CD4-positive, alpha-beta T cell treated with Interleukin-17A for 4 hours (primary cell): ENCODE measurements around the gene TDRD7.

Experiments used
- DNase-seq: peaks from one replicate; pipeline ENCODE4 v3.0.0-alpha.2; 2020; ENCODE audit warnings: mixed read lengths

Gene TDRD7

DNA sequence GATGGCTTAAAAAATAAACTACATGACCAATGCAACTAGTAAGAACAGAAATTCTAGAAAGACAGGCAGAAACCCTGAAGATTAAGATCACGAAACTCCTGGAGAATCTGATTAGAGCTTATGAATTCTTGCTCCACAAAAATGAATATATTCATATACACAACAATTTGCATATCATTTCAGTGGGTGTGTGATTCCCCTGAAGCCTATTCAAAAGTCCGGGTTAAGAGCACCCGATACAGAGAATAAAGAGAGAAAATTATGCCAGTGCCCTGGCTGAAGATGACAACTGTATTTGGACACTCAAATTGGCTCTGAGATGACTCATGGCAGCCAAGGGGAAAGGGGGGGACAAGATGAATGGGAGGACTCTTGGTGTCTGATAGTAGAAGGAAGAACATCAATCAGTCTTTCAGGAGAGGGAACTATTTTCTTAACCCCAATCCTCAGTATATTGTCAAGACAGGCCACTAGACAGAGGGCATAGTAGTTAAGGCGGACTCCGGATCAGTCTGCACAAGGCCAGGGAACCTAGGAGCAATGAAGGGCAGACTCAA, 95.6 kb downstream of the TDRD7 start:
- no peak for DNase-seq

DNA sequence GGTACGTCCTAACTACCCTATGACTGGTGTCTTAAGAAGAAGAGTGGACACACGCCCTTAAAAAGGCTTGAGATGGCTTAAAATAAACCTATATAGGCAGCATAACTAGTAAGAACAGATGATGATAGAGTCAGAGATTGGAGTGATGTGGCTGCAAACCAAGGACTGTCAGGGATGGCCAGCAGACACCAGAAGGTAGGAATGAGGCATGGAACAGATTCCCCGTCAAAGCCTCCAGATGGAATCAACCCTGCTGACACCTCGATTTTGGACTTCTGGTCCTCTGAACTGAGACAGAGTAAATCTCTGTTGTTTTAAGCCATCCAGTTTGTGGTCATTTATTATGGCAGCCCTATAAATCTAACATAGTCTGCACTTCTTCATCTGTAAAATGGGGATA, 97.0 kb downstream of the TDRD7 start:
- DNase-seq = no peak

DNA sequence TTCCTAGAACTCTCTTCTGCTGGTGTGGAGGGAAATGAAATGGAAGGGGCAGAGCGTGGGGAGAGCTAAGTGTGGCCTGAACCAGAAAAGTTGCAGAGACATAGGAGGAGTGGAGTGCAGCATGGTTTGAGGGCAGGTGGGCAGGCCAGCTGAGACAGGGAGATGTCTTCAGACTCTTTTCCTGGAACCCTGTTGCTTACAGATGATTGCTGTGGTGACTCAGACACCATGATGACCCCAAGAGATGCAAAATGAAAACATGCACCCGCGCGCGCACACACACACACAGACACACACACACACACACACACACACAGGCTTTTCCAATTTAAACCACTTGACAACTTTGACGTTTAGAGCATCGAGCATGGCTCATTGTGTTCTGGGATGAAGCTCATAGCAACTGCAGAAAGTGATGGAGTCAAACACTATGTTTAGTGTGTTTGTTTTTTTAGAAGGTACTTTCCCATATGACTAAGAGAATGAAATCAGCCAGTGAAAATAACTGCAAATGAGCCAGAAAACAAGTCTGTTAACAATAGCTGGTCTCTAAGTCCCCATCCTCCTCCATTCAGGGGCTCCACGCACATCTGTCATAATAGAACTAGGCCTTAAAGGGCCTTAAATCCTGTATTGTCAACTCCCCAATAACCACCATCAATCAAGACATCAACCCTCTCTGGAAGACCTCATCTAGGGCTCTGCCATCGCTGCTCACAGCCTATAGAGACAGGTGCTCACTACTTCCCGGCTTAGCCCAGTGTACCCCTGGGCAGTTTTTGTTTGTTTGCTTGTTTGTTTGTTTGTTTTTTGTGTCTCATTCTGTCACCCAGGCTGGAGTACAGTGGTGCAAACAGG, 99.1 kb downstream of the TDRD7 start:
- DNase-seq = no peak

DNA sequence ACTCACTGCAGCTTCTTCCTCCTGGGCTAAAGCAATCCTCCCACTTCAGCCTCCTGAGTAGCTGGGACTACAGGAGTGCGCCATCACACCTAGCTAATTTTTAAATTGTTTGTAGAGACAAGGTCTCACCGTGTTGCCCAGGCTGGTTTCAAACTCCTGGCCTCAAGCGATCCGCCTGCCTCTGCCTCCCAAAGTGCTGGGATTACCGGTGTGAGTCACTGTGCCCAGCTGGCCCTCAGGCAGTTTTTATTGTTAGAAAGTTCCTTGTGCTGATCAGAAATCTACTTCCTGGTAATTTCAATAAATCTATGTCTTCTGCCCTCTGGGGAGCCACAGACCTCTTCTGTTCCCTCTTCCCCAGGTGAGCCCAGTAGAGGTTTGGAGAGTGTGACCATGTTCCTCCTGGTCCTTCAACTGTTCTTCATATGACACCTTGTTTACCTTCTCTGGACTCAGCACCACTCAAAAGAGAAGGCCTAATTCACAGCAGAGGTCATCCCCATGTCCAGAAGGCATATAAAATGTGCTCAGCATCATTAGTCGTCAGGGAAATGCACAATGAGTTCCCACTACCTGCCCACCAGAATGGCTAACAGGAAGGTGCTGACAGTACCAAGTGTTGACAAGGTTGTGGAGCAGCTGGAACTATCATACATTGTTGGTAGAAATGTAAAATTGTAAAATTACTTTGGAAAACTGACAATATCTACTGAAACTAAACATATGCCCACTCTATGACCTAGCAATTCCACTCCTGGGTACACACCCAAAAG, 99.9 kb downstream of the TDRD7 start:
- DNase-seq = no peak

DNA sequence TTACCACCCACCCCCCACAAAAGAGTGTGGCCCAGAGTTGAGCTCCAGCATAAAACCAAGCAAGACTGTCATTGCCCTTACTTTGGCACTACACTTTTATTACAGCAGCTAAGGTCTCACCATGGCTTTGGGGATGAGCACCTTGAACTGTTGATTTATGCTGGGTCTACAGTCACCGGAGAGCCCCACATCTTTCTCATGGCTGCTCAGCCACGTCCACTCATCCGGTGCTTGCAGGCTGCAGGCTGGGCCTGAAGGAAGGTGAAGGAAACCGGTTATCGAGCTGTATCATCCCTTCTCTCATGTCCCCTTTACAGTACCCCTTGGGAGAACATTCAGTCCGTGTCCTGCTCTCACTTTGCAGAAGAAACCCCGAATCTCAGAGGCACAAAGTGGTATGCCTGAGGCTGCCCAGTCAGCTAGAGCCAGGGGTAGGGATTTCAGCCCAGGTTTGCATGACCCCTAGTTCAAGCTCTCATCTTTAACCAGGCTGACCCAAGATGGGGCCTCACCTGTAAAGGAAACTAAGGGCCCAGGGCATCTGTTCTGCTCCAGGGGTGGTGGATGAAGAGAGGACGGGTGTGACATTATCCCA, 101.2 kb downstream of the TDRD7 start:
- DNase-seq = no peak

DNA sequence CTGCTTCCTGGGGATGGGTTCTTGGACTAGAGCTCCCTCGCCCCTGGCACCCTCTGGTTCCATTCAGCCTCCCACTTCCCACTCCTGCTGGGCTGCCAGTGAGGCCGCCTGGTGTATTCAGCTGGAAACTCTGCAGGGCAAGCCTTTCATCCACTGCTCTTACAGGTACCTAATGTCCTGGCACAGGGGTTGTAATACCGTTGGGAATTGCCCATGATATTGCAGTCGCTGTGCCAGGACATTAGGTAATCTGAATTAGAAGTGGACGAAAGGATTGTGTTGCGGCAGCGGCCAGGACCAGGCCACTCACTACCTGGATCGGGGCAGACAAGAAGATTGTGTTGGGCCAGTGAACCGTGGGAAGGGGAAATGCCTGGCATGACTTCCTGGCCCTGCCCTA, 102.6 kb downstream of the TDRD7 start:
- no peak for DNase-seq

DNA sequence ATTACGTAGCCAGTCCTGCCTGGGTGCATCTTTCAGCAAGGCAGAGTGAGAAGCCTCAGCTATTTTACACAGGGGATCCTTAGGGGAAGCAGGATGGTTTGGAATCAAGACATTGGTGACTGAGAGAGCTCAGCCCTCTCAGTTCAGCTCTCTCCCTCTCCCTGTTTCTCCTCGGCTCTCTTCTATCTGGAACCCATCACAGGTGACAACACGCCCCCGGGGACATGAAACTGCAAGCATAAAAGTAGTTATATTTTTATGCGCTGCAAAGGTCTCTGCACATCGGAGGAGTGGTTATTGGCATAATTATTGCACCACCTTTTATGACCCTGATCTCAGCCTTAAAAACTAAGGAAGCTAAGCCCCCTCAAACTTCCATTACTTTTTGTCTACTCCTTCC, 103.8 kb downstream of the TDRD7 start:
- no peak for DNase-seq

DNA sequence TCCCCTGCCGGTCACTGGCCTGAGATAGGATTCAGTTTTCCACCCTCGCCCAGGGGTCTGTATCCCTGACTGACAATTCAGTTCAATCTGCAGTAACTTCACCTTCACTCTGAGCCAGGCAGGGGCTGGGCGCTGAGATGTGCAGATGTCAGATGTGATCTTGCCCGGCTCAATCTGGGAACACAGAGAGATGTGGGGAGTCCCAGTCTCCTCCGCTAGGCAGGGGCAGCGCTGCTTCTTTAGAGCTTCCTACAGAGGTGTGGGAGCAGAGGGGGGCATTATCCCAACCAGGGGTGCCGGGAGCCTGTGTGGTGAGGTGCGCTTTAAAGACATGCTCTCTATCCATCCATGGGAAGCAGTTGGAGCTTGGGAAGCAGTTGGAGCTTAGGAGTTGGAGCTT, 104.2 kb downstream of the TDRD7 start:
- no peak for DNase-seq

DNA sequence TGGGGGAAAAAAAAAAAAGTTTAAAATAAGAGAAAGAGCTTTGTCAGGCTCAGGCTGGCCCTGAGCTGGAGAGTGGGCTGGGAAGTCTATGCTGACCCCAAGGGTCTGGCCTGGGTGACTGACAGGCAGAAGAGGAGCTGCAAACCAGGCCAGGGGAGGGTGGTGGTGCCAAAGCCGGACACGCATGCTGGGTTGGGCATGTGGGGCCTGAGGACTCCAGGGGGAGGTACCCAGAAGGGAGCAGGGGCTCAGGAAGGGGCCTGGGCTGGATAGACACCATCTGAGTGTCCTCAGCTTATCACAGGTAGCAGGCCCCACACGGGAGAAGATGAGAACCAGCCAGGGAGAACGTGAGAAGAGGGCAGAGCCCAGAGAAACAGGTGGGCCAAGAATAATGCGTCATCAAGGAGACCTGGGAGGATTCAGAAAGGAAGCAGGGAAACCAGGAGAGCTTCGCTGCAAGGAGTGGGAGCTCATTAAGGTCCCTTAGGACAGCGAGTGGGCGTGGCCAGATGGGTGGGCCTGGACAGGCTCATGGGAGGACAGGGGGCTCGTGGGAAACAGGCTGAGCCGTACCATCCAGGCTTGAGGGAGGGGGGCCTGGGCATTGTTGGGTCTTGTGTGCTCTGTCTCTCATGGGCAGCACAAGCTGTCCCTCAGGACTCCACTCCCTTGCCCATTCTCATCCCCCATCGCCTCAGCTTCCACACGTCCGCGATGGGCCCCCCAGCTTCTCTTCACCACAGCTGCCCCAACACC, 105.6 kb downstream of the TDRD7 start:
- DNase-seq = no peak

DNA sequence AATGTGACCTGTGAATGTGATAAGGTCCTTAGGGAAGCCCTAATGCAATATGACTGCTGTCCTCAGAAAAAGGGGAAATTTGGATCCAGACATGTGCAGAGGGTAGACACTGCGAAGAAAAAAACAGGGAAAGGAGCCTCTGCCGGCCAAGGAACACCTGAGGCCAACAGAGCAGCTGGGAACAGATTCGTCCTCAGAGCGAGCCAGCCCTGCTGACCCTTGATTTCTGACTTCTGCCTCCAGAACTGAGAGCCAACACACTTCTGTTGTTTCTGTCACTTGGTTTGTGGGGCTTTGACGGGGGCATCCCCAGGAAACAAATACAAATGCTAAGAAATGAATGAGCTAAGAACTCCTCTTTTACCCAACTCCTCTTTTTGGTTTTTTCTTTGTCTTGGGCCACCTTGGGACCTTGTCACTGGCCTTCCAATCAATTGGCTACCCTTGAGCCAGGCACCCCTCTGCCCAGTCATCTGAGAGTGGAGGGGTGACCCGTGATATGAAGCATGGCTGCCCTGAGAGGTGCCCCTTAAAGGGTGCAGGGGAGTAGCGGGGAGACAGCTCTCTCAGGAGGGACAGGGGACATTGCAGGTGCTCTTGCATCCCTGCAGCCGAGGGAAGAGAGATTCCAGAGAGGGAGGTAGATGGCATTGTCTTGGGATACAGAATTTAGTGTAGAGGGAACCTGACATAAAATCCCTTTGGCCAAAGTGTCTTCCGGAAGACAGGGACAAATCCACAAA, 106.4 kb downstream of the TDRD7 start:
- DNase-seq = no peak

DNA sequence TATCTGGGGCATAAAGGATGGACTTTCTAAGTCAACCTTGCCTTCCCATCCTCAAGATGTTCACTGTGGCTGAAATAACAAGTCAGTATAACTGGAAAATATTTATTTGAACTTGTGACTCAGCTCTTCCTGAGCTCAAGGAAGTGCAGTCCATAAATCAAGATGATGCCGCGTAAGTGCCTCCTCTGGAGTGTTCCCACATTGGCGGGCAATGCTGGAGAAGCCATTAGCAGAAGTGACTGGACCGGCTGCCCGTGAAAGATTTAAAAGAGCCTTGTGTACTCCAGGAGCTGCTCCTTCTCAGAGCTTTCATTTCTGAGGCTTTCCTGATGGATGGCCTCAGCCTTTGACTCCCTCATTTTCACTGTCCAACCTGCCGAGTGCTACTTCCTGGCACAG, 107.0 kb downstream of the TDRD7 start:
- no peak for DNase-seq

DNA sequence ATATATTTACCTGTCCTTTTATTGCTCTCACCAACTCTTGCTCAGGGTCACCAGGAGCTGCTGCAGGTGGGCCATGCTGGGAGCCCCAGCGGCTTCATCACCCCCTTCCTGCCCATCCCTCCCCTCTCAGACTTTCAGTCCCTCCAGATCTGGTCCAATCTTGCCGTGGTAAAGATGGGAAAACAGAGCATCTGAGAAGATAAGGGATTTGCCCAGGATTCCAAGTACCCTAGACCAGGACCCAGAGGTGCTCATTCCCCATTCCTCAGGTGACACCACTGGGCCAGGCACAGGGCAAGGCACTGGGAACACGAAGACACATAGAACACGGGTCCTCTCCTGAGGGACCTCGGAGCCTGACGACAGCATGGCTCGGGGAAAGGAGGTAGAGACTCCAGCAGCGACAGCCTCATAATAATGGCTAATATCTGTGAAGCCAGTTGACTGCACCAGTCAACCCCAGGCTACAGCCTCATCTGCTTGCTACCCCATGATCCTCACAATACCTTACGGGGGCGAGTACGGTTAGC, 107.6 kb downstream of the TDRD7 start:
- no peak for DNase-seq

DNA sequence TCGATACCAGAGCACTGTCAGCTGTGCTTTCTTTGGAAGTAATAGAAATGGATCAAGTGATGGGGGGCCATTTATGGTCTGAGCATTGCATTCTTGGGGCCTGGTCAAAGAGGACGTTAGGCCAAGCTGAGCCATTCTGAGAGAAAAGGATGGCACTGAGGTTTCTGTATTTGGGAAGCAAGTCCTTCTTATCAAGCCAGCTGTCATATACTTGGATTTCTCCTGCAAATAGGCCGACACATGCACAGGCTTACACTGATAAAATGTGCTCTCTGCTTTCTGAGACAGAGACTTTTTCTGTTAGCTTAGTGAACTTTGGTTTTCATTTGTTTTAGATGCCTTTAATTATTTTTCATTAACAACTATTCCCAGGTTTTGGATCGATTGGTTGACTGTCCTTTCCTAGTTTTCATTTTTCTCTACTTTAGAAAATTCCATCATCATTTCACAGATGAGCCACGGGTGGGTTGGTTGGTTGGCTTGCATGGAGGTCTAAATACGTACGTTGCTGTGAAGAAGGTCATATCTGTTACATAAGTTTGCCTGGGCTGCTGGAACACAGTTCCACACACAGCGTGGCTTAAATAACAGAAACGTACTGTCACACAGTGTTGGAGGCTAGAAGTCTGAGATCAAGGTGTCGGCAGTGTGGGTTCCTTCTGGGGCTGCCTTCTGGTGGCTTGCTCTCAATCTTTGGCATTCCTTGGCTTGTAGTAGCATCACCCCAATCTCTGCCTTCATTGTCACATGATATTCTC, 109.9 kb downstream of the TDRD7 start:
- no peak for DNase-seq

DNA sequence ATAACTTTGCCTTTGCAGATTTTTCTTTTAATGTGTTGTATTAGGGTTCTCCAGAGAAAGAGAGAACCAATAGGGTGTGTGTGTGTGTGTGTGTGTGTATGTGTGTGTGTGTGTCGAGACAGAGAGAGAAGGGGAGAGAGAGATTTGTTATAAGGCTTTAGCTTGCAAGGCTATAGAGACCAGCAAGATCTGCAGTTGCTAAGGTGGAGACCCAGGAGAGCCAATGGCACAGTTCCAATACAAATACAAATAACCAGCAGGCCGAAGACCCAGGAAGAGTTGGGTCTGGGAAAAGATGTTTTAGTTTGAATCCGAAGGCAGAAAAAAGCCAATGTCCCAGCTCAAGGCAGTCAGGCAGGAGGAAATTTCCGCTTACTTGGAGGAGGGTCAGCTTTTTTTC, 112.5 kb downstream of the TDRD7 start:
- no peak for DNase-seq

DNA sequence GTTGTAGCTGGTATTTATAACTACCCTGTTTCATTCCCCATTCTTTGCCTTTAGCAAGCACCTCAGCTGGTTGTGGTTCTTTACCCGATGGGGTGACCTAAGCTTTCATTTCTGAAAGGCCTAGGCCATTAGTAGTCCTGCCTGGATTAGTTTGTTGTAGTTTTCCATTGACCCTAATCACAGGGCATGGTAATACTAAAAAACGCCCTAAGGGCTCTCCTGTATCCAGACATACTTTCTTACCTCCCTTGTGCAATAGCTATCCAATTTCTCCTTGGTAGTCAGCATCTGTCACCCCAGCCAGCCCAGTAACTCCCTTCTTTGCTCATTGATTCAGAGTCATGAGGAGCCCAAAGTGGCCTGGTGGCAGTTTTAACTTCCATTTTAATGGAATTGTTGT, 113.6 kb downstream of the TDRD7 start:
- DNase-seq = no peak

DNA sequence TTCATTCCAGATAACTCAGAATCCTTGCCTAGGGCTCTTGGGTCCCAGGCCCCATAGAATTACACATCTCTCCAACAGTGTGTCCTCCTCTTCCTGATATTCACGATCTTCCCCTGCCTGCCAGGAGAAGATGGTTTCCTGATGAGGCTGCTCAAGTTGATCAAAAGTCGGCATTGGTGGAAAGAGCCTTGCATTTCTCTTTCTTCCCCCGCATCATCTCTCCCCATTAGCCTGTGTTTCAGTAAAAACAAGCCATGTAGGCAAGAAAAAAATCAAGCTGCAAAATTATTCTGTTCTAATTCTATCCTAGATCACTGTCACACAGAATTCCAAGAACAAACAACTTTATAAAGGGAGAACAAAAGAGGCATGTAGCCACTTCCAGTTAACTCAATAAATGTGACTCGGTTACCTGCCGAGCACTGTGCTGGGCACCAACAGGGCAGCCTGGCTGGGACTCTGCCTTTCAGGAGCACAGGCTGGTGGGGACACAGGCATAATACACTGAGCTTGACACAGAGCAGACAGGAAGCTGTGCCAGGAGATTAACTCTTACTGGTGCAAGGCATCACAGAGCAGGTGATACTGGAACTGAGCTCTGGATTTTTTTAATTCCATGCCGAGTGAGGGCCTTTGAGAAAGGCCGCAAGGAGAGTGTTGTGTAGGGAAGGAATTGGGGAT, 115.1 kb downstream of the TDRD7 start:
- no peak for DNase-seq

DNA sequence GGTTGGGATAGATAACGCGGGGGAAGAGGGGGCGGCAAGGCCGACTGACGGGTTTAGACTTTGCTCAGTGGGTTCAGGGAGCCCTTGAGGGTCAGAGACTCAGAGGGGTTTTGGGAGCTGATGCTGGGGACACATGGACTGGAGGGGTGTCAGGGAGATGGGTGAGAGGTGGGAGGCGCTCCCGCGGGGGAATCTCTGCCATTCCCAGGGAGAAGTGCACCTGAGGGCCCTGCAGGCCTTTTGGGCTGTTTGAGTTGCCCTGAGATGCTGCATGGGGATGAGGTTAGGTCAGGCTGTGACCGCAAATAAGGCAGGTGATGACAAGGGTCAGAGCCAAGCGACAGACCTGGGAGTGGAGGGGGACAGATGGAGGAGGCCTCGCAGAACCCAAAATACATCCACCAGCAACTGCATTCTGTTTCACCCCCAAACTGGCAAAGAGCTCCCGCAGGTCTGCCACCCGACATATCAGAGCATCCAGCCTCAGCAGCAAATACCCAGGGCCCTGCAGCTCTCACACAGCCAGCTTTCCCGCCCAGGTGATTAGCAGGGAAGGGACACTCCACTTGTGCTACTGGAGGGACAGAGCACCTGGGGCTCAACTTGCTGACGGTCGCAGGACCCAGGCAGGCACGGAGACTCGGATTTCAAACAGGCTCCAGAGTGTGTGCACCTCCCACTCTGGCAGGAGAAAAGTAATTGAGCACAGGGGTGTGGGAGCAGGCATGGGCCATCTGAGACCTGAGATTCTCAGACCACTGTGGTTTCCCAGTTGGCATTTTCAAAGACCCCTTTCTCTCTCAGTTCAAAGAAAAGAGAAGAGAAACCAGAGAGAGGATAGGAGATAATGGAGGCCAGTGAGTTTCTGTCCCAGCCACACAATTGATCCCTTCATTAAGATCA, 116.0 kb downstream of the TDRD7 start:
- DNase-seq = no peak

DNA sequence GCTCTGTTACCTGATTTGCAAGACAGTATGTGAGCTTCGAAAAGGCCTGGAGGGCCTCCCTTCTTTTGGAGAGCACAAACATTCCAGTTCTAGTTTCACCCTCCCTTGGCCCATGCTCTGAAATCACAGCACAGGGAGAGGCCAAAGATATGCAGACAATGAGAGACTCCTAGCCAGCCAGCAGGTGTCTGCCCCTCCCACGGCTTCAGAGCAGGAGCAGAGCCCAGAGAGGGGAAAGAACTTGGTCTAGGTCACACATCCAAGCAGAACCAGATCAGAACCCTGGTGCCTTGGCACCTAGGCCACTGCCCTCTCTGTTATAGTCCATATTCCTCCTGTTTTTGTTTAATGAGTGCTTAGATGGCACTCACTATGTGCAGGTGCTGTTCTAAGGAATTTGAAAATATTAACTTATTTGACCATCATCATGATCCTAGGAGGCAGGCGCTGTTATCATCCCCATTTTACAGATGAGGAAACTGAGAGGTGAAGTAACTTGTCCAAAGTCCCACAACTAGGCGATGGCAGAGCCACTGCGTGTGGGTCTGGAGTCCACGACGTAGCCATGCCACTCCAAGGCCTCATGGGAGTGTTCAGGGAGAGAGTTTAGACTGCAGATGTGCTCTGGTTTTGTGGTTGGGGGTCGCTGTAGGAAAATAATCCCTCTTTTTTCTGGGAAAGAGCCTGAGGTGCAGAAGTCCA, 116.8 kb downstream of the TDRD7 start:
- no peak for DNase-seq
